GM20000 (cell line): ENCODE measurements around the gene GPR12.

Source experiments
- DNase-seq: peaks from one replicate; pipeline ENCODE4 v3.0.0; 2012; ENCODE audit warnings: low spot score
- TF ChIP-seq, protein P1 (sequence below): IDR thresholded peaks from 2 replicates; pipeline ENCODE4 v1.5.1; 2012; ENCODE audit warnings: mild to moderate bottlenecking, control low read depth; ENCODE audit errors: extremely low read depth, missing control alignments

The GPR12 gene

DNA sequence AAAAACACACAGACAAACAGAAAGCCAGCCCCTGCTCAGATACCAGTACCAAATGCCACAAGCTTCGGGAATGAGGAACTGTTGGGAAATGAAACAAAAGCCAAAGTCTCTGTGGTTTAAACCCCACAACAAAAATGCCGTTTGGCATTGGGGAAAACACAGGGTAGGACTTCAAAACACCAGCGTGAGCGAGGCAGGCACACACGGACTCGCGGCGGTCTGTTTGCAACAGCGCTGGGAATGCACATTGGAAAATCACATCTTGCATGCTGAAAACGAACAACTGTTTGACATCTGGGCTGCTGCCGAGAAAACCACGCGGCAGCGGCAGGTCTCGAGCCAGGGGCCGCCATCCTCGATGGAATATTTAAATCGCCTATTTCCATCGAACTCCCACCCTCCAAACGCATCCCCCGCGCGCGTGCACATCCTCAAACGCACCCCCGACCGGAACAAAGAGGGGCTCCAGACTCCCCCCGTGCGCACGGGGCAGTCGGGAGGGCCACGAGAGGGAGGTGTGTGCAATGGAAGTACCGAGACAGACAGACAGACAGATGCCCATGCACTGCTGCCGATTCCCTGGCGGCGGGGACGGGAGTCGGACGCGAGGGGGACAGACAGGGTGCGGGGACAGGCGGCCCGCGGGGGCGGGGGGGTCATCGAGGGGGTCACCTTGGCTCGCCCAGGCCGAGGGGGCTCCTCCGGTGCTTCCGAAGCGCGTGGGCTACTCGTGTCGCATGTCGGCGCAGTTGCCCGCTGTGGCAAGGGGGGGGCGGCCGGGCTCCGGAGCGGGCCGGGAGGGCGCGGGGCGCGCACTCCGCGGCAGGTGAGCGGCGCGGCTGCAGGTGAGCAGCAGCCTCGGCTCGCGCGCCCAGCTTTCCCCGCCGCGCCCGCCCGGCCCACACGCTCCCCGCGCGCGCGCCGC is at the start of gene GPR12:
TSS of gene GPR12 (minus strand) at position 880 of the 925 bp plus-strand sequence. CDS start 959 bp downstream, outside the sequence.
- TF ChIP-seq, protein P1, sequence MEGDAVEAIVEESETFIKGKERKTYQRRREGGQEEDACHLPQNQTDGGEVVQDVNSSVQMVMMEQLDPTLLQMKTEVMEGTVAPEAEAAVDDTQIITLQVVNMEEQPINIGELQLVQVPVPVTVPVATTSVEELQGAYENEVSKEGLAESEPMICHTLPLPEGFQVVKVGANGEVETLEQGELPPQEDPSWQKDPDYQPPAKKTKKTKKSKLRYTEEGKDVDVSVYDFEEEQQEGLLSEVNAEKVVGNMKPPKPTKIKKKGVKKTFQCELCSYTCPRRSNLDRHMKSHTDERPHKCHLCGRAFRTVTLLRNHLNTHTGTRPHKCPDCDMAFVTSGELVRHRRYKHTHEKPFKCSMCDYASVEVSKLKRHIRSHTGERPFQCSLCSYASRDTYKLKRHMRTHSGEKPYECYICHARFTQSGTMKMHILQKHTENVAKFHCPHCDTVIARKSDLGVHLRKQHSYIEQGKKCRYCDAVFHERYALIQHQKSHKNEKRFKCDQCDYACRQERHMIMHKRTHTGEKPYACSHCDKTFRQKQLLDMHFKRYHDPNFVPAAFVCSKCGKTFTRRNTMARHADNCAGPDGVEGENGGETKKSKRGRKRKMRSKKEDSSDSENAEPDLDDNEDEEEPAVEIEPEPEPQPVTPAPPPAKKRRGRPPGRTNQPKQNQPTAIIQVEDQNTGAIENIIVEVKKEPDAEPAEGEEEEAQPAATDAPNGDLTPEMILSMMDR = no peak
- DNase-seq = no peak

DNA sequence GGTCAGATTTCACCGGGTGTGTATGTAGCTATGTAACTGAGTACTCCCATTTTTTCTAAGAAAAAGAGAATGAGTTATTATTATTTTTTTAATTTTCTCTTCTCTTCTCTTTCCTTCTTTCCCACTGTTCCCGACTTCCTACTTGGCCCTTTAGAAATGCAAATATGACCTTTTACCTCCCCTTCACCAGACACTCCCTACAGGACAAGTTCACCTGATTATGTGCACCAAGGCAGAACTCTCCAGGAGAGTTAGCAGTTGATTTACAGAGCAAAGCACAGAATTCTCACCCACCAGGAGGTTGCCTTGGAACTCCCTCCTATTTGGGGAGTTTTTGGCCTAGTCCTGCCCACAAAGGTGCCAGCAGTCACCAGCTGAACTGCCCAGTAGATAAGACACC is 49.5 kb upstream of the GPR12 start:
- TF ChIP-seq, protein P1 = no peak
- no peak for DNase-seq

- TF ChIP-seq, protein P1 = no peak
- no peak for DNase-seq
Observed at GRCh38 chr13:26806891-26807290, 46.3 kb upstream of the GPR12 start.

DNA sequence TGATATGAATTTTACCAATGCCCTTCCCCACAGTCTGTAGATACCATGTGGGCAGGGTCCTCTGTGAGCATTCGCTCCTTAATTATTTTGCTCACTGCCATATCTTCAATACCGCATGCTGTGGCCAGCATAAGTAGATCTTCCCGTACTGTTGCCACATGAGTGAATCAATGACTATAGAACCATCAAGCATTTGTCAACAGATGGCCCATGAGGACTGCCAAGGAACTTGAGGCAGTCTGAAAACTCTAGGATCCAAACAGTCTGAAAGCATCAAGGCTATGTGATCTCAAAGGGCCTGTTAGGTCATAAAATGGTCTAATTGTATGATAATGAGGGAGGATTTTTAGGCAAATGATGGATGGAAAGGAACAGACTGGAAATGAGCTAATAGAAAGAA is 27.4 kb upstream of the GPR12 start:
- DNase-seq = no peak
- TF ChIP-seq, protein P1 = no peak

- no peak for DNase-seq
- TF ChIP-seq, protein P1 = no peak
Observed at GRCh38 chr13:26786651-26787295, 26.2 kb upstream of the GPR12 start.

- TF ChIP-seq, protein P1 = no peak
- no peak for DNase-seq
Observed at GRCh38 chr13:26785838-26786630, 25.4 kb upstream of the GPR12 start.
